SU-DHL-6 (cell line): Measurements from ENCODE around the gene HINFP.

ENCODE experiments used
- CTCF ChIP-seq: fragments of 200-600 bp; sonication (generic); IDR thresholded peaks from one replicate; pipeline ENCODE4 v1.5.1; 2017; ENCODE audit warnings: antibody characterized with exemption, mild to moderate bottlenecking, low read length, moderate library complexity; ENCODE audit not compliant: insufficient read depth, poor library complexity, severe bottlenecking
- EZH2phosphoT487 ChIP-seq: fragments of 200-600 bp; sonication (generic), shearing (Covaris generic); conservative IDR thresholded peaks from 2 replicates; pipeline ENCODE4 v1.6.1; 2018; ENCODE audit warnings: mild to moderate bottlenecking, antibody characterized with exemption, low read length, moderate library complexity, mixed read lengths

GRCh38 chr11:119179983-119180382 lies 58.6 kb downstream of the HINFP start:
- TF ChIP-seq CTCF (no peak), EZH2phosphoT487 (no peak)
